ENCODE results near the gene NPAS2.
A peak's percentile ranks its signal among the peaks of the same experiment; 100 is the strongest.

Gene NPAS2

GRCh38 chr2:100999995-101000394 lies 180.1 kb downstream of the NPAS2 start:
- H3K27ac ChIP-seq (ENCODE audit: low read length): no peak overlapping the region
- H3K9ac ChIP-seq (ENCODE audit: low read length in 2 of 2): no peak overlapping the region
- peaks cover 22 to 27% of the 10 kb centered on the region in 2 donors for H3K36me3 ChIP-seq (ENCODE audit: control insufficient read depth in 2 of 2, insufficient read depth in 2 of 2, low read length in 2 of 2)
- H3K9me3 ChIP-seq (ENCODE audit: control insufficient read depth in 2 of 2, low read length in 2 of 2): no peaks in the 10 kb centered on the region
- no peak overlapping the region for H3K4me3 ChIP-seq (ENCODE audit: low read length in 2 of 2)
- no peaks in the 10 kb centered on the region for H3K27me3 ChIP-seq (ENCODE audit: control insufficient read depth in 1 of 2, insufficient read depth in 2 of 2, low read length in 2 of 2)
- H3K4me1 ChIP-seq (ENCODE audit: control insufficient read depth, insufficient read depth, low read length): peaks cover 21% of the 10 kb centered on the region

DNA sequence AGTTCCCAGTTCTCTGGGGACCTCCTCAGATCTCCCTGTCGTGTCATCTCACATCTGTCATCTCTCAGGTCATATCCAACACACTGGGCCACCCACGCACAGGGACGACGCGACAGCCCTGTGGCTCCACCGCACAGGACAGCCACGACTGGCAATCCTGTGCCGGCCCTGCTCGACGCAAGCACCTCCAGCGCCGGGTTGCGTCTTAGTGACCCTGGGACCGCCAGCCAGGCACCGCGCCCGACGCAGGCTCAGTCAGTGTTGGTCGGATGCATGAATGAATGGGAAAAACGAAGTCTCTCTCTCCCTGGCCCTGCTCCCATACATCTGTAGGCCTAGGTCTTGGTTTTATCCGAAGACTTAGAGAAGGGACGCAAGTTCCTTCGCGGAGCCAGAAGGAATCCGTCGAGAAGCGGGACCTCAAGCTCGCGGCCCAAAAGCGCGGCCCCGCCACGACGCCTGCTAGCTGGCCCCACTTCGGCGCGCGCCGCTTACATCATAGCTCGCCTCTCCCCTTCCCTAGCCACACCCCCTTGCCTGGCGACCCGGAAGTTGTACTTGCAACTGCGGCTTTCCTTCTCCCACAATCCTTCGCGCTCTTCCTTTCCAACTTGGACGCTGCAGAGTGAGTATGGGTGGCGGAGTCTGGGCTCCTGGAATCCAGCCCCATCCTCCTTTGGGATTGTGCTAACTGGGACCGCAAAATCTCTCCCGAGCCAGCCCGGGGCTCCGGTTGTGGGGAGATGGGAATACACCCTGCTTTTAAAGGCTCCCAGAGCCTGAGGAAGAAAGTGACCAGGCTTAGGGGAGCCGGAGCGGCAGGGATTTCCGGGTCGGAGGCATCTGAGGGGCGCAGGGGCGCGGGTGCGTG lies 182.0 kb downstream of the NPAS2 start, which contains the start of gene RPL31:
RPL31 (plus strand) TSS at position 599 of the 871 bp plus-strand sequence. CDS start 413 bp downstream, outside the sequence.
- H3K9ac ChIP-seq (ENCODE audit: low read length in 2 of 2): peak within 1 kb of the TSS; percentile 94 to 95

GRCh38 chr2:101002562-101003277 lies 182.8 kb downstream of the NPAS2 start:
- Histone ChIP-seq H3K27me3 (ENCODE audit: control insufficient read depth in 1 of 2, insufficient read depth in 2 of 2, low read length in 2 of 2) (no peaks in the 10 kb centered on the region), H3K36me3 (ENCODE audit: control insufficient read depth in 2 of 2, insufficient read depth in 2 of 2, low read length in 2 of 2) (peaks cover 36 to 44% of the 10 kb centered on the region in 2 donors), H3K9me3 (ENCODE audit: control insufficient read depth in 2 of 2, low read length in 2 of 2) (no peaks in the 10 kb centered on the region), H3K4me1 (ENCODE audit: control insufficient read depth, insufficient read depth, low read length) (peaks cover 21% of the 10 kb centered on the region), H3K4me3 (ENCODE audit: low read length in 2 of 2) (peak overlapping the region; percentile 91 to 93), H3K9ac (ENCODE audit: low read length in 2 of 2) (peak overlapping the region; percentile 94 to 95), H3K27ac (ENCODE audit: low read length) (peak overlapping the region; percentile 86)

More for the DNA sequence above, 182.0 kb downstream of the NPAS2 start, which contains the start of gene RPL31:
- Histone ChIP-seq H3K9me3 (ENCODE audit: control insufficient read depth in 2 of 2, low read length in 2 of 2) (no peaks in the 10 kb centered on the region), H3K27me3 (ENCODE audit: control insufficient read depth in 1 of 2, insufficient read depth in 2 of 2, low read length in 2 of 2) (no peaks in the 10 kb centered on the region), H3K4me3 (ENCODE audit: low read length in 2 of 2) (peak within 1 kb of the TSS; percentile 91 to 93), H3K36me3 (ENCODE audit: control insufficient read depth in 2 of 2, insufficient read depth in 2 of 2, low read length in 2 of 2) (peaks cover 34 to 36% of the 10 kb centered on the region in 2 donors), H3K4me1 (ENCODE audit: control insufficient read depth, insufficient read depth, low read length) (peaks cover 21% of the 10 kb centered on the region), H3K27ac (ENCODE audit: low read length) (peak within 1 kb of the TSS; percentile 86)

DNA sequence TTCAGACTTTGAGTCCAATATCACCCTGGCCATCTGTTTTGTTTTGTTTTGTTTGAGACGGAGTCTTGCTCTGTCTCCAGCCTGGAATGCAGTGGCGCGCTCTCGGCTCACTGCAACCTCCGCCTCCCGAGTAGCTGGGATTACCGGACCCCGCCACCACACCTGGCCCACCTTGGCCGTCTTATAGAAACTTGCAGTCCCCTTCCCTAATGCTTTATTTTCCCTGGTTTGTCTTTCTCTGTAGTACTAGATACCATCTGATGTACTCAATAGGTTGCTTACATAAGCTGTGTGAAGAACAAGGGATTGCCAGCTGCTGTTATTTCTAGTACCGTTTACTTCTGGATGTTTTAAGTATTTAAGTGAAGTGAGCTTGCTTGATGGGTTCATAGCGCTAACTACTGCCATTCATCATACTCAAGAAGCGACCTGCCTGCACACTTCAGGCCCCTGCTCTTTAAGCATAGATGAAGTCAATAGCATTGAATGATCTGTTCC lies 183.4 kb downstream of the NPAS2 start:
- peak overlapping the region; percentile 94 to 95 for H3K9ac ChIP-seq (ENCODE audit: low read length in 2 of 2)
- H3K36me3 ChIP-seq (ENCODE audit: control insufficient read depth in 2 of 2, insufficient read depth in 2 of 2, low read length in 2 of 2): peaks cover 41 to 47% of the 10 kb centered on the region in 2 donors
- no peaks in the 10 kb centered on the region for H3K27me3 ChIP-seq (ENCODE audit: control insufficient read depth in 1 of 2, insufficient read depth in 2 of 2, low read length in 2 of 2)
- peak overlapping the region; percentile 91 to 93 for H3K4me3 ChIP-seq (ENCODE audit: low read length in 2 of 2)
- no peaks in the 10 kb centered on the region for H3K9me3 ChIP-seq (ENCODE audit: control insufficient read depth in 2 of 2, low read length in 2 of 2)
- H3K4me1 ChIP-seq (ENCODE audit: control insufficient read depth, insufficient read depth, low read length): peaks cover 21% of the 10 kb centered on the region
- H3K27ac ChIP-seq (ENCODE audit: low read length): peak overlapping the region; percentile 86

GRCh38 chr2:101004620-101005325 lies 184.8 kb downstream of the NPAS2 start:
- Histone ChIP-seq H3K9ac (ENCODE audit: low read length in 2 of 2) (no peak overlapping the region), H3K27me3 (ENCODE audit: control insufficient read depth in 1 of 2, insufficient read depth in 2 of 2, low read length in 2 of 2) (no peaks in the 10 kb centered on the region), H3K27ac (ENCODE audit: low read length) (no peak overlapping the region), H3K4me1 (ENCODE audit: control insufficient read depth, insufficient read depth, low read length) (peaks cover 21% of the 10 kb centered on the region), H3K4me3 (ENCODE audit: low read length in 2 of 2) (no peak overlapping the region), H3K9me3 (ENCODE audit: control insufficient read depth in 2 of 2, low read length in 2 of 2) (no peaks in the 10 kb centered on the region), H3K36me3 (ENCODE audit: control insufficient read depth in 2 of 2, insufficient read depth in 2 of 2, low read length in 2 of 2) (peaks cover 45 to 47% of the 10 kb centered on the region in 2 donors)

DNA sequence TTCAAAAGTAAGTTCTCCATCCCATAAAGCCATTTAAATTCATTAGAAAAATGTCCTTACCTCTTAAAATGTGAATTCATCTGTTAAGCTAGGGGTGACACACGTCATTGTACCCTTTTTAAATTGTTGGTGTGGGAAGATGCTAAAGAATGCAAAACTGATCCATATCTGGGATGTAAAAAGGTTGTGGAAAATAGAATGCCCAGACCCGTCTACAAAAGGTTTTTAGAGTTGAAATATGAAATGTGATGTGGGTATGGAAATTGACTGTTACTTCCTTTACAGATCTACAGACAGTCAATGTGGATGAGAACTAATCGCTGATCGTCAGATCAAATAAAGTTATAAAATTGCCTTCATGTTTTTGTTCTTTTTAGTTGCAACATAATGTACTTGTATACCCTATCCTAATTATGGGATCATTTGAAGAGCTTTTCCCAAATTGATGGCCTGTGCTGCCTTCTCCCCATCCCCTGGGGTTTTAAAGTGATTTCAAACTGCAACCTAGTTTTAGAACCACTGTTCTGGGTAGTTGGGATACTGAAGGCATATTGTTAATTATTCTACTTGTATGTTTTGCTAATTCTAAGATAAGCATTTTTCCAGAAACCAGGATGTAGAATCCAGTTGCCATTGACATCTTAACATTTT lies 186.3 kb downstream of the NPAS2 start:
- H3K36me3 ChIP-seq (ENCODE audit: control insufficient read depth in 2 of 2, insufficient read depth in 2 of 2, low read length in 2 of 2): peaks cover 49 to 50% of the 10 kb centered on the region in 2 donors
- no peak overlapping the region for H3K9ac ChIP-seq (ENCODE audit: low read length in 2 of 2)
- H3K27me3 ChIP-seq (ENCODE audit: control insufficient read depth in 1 of 2, insufficient read depth in 2 of 2, low read length in 2 of 2): no peaks in the 10 kb centered on the region

DNA sequence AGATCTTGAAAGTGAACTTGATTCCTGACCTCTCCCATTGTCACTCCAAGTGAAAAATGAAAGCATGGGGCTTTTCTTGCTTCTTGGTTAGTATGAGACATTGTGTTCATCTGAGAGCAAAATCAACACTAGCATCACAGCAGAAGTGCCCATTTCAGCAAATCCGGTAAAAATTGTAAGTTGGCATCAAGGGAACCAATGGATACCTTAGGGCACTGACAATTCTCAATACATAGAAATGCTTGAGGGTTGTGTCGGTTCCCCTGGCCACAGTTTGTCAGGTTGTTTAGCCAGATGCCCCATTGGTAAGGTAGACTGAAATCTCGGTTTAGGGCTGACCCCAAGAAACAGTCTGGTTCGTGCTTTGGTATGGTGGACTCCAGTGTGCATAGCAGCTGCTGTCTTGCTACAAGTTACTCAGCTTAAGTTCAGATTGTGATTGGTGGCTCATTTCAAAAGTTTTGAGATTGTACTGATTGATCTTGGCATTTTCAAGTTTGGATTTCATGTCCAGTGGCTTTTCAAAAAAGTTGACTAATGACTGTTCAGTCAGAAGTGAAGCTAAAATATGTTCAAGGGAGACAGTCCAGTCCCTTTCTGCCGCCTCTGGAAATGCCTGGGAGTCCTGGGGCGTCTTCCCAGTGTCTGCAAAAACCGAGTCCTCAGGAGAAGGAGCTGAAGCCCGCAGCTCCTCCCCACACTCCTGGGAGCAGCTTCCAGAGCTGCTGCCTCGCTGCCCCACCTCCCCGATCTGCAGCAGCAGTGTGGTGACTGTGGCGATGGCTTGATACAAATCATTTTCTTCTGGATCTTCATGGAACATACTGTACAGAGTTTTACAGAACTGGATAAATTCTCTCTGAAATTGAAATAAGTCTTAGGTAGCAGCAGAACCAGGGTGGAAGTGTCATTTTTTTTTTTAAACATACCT lies 187.7 kb downstream of the NPAS2 start:
- no peaks in the 10 kb centered on the region for H3K27me3 ChIP-seq (ENCODE audit: control insufficient read depth in 1 of 2, insufficient read depth in 2 of 2, low read length in 2 of 2)
- peaks cover 20% of the 10 kb centered on the region for H3K4me1 ChIP-seq (ENCODE audit: control insufficient read depth, insufficient read depth, low read length)
- H3K9me3 ChIP-seq (ENCODE audit: control insufficient read depth in 2 of 2, low read length in 2 of 2): no peaks in the 10 kb centered on the region
- H3K27ac ChIP-seq (ENCODE audit: low read length): no peak overlapping the region
- peaks cover 53 to 54% of the 10 kb centered on the region in 2 donors for H3K36me3 ChIP-seq (ENCODE audit: control insufficient read depth in 2 of 2, insufficient read depth in 2 of 2, low read length in 2 of 2)
- no peak overlapping the region for H3K4me3 ChIP-seq (ENCODE audit: low read length in 2 of 2)
- H3K9ac ChIP-seq (ENCODE audit: low read length in 2 of 2): no peak overlapping the region

More for the DNA sequence above, 186.3 kb downstream of the NPAS2 start:
- no peak overlapping the region for H3K27ac ChIP-seq (ENCODE audit: low read length)
- no peaks in the 10 kb centered on the region for H3K9me3 ChIP-seq (ENCODE audit: control insufficient read depth in 2 of 2, low read length in 2 of 2)
- no peak overlapping the region for H3K4me3 ChIP-seq (ENCODE audit: low read length in 2 of 2)
- peaks cover 21% of the 10 kb centered on the region for H3K4me1 ChIP-seq (ENCODE audit: control insufficient read depth, insufficient read depth, low read length)

DNA sequence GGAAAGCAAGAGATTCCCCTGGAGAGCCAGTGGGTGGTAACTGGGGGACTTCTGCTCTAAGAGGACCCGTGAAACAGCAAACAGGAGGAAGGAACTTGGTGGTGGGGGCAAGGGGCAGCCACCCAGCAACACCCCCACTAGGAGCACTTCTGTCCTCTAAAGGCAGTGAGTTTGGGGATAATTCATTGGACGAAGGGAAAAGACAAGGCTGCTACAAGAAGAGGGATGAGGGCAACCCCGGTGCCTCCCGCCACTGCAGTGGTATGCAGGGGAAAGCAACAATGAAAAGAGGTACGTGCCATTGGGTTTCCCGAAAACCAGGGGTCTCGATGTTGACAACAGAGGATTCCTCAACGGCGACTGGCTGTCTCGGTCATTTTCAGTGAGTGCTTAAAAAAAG lies 191.2 kb downstream of the NPAS2 start:
- no peaks in the 10 kb centered on the region for H3K9me3 ChIP-seq (ENCODE audit: control insufficient read depth in 2 of 2, low read length in 2 of 2)
- H3K36me3 ChIP-seq (ENCODE audit: control insufficient read depth in 2 of 2, insufficient read depth in 2 of 2, low read length in 2 of 2): peaks cover 24 to 28% of the 10 kb centered on the region in 2 donors
- no peak overlapping the region for H3K27ac ChIP-seq (ENCODE audit: low read length)
- no peak overlapping the region for H3K9ac ChIP-seq (ENCODE audit: low read length in 2 of 2)
- no peak overlapping the region for H3K4me3 ChIP-seq (ENCODE audit: low read length in 2 of 2)
- peaks cover 4% of the 10 kb centered on the region for H3K4me1 ChIP-seq (ENCODE audit: control insufficient read depth, insufficient read depth, low read length)
- no peaks in the 10 kb centered on the region for H3K27me3 ChIP-seq (ENCODE audit: control insufficient read depth in 1 of 2, insufficient read depth in 2 of 2, low read length in 2 of 2)

DNA sequence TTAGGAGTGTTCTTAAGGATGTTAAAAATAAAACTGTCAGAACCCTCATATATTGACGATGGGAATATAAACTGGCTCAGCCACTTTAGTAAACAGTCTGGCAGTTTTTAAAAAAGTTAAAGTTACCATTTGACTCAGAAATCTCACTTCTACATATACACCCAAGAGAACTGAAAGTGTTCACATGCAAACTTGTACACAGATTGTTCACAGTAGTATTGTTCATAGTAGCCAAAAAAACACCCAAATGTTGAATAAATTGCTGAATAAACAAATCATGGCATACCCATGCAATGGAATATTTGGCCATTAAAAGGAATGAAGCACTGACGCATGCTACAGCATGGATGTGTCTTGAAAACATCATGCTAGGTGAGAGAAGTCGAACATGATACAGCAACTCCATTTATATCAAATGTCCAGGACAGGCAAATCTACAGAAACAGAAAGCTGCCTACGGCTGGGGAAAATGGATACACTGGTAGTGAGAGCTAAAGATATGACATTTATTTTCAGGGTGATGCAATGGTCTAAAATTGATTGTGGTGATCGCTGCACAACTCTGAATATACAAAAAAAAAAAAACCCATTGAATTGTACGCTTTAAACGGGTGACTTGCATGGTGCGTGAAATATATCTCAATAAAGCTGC lies 192.2 kb downstream of the NPAS2 start:
- Histone ChIP-seq H3K4me1 (ENCODE audit: control insufficient read depth, insufficient read depth, low read length) (peaks cover 4% of the 10 kb centered on the region), H3K9me3 (ENCODE audit: control insufficient read depth in 2 of 2, low read length in 2 of 2) (no peaks in the 10 kb centered on the region), H3K27ac (ENCODE audit: low read length) (no peak overlapping the region), H3K4me3 (ENCODE audit: low read length in 2 of 2) (no peak overlapping the region), H3K9ac (ENCODE audit: low read length in 2 of 2) (no peak overlapping the region), H3K27me3 (ENCODE audit: control insufficient read depth in 1 of 2, insufficient read depth in 2 of 2, low read length in 2 of 2) (no peaks in the 10 kb centered on the region), H3K36me3 (ENCODE audit: control insufficient read depth in 2 of 2, insufficient read depth in 2 of 2, low read length in 2 of 2) (peaks cover 15 to 24% of the 10 kb centered on the region in 2 donors)
